HG03064 (cell line): Measurements from ENCODE around the gene SULT2B1.

ENCODE experiments used
- ATAC-seq: cut with Tn5 transposase; IDR thresholded peaks from one replicate; pipeline ENCODE4 v1.9.1; 2021; ENCODE audit warnings: low read depth; ENCODE audit not compliant: unreplicated experiment

SULT2B1 gene

GRCh38 chr19:48633148-48634035 is 81.4 kb downstream of the SULT2B1 start:
- ATAC-seq, result no peak

GRCh38 chr19:48634036-48634342 is 82.0 kb downstream of the SULT2B1 start:
- ATAC-seq, result no peak

GRCh38 chr19:48634424-48635262 is 82.7 kb downstream of the SULT2B1 start:
- no peak for ATAC-seq

DNA sequence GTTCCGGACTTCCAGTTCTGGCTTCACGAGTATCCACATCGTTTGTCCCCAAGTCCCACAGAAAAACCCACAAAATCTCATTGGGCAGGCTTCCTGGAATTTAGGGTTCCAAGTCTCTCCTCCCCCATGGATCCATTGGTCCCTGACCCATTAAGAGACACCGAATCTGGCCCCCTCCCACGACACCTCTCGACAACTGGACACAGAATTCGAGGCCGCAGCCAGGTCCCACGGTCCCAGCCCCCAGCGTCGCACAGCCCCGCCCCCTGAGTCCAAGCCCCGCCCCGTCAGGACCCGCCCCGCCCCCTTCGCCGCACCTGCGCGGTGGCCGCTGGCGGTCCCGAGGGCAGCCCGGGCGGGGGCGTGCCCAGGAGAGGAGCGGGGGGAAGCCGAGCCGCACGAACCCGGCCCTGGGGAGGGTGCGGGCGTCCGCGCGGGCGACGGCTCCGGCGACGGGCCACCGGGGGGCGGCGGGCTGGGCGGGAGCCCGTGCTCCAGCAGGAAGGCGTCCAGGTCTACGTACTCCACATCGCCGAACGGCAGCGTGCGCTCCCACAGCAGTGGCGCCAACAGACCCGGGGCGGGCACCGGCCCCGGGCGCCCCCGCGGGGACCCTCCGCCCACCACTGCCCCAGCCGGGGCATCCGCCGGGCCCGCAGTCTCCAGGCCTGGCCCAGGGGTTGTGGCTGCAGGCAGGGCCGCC is 83.4 kb downstream of the SULT2B1 start:
- ATAC-seq, result no peak

- ATAC-seq, result no peak
These were observed 84.2 kb downstream of the SULT2B1 start for GRCh38 chr19:48635966-48636858.

DNA sequence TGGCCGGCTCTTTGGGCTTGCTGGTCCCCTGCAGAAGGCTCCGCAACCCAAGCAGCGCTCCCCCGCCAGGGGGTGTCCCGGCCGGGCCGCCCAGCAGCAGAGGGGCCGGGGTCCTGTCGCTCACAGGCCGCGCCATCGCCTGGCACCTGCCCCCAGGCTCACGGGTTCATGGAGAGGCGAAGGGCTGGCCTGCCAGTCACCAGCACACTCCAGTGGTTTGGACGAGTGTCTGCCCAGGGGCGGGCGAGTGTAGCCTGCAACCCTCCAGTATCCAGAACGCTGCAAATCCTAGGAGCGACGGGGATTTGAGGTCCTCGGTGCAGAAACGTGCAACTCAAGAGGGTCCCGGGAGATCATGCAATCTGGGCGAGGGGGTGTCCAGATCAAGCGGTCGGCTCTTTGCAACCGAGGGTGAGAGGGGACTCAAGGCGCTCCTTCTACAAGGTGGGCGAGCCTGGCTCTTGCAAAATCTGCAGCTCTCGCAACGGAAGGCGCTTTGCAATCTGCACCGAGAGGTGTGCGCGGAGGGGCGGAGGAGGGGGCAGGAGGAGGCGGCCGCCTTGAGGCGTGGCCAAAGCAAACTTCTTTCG is 85.0 kb downstream of the SULT2B1 start, which contains the start of gene DBP:
DBP (minus strand) TSS at position 521 of the 590 bp plus-strand sequence; CDS start at position 136, 385 bp downstream.
- peak; percentile 2 for ATAC-seq

DNA sequence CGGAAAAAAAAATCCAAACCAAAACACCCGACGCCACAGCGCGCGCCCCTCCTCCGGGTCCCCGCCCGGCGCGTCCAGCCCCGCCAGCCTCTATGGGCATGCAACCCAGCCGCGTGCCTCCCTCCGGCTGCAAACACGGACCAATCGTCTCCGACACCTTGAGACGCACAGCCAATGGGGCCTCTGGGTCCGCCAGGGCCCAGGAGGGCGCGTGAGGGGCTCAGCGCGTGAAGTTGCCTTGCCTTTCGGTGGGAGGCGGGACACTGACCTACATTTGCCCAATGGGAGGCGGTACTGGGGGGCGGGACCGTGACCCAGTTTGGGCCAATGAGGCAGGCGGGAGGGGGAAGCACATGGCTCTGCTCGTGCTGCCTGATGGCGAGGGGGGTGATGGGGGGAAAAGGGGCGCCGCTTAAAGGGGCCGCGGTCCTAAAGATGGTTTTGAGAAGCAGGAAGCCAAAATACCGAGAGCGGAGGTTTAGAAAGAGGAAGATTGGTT is 85.5 kb downstream of the SULT2B1 start:
- ATAC-seq, result peak; percentile 50

DNA sequence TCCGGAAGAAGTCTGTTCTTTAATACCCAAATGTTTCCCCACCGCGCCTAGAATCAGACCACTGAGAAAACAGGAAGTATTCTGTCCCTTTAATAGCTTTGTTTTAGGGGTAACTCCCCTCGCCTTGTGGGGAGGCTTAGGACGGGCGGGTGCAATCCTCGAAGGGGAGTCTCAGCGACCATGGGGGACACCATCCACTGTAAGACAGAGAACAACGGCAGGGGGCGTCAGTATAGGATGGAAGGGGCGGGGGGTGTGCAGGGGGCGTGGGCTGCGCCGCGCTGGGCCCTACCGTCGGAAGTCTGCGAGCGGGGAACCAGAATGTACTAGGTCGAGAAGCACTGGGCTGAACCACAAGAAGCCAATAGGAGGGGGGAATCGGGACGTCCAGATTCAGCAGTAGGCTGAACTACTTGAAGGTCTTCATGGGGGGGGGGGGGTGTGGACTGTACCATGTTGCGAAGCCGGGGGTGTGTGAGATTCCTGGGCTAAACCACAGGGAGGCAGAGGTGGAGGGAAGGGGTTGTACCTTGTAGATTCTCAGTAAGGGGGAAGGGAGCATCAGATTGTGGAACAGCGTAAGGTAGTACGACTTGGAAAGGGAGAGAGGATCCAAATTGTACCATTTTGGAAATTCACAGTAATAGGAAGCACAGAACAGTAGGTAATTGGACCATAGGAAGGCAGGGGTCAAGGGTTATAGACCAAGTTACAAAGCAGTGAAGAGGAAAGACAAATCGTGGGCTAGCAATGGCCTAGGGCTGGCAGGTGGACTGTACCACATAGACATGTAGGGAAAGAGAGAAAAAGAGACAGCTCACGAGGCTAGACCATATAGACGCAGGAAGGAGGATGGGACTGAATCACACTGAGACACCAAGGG is 86.2 kb downstream of the SULT2B1 start:
- no peak for ATAC-seq

GRCh38 chr19:48638831-48639381 is 86.9 kb downstream of the SULT2B1 start:
- ATAC-seq, result no peak

GRCh38 chr19:48639483-48640375 is 87.8 kb downstream of the SULT2B1 start:
- no peak for ATAC-seq

DNA sequence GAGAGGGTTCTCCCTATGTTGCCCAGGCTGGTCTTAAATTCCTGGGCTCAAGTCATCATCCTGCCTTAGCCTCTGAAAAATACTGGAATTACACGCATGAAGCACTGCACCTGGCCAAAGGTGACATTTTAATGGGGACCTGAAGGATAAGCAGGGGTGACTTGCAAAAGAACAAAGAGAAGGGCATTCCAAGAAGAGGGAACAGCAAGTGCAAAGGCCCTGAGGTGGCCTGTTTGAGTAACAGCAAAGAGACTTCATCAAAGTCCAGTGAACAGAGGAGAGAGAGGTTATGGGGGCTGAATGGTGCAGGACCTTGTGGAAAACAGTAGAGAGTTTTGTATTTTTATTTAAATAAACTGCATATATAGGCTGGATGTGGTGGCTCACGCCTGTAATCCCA is 89.9 kb downstream of the SULT2B1 start:
- ATAC-seq, result no peak

DNA sequence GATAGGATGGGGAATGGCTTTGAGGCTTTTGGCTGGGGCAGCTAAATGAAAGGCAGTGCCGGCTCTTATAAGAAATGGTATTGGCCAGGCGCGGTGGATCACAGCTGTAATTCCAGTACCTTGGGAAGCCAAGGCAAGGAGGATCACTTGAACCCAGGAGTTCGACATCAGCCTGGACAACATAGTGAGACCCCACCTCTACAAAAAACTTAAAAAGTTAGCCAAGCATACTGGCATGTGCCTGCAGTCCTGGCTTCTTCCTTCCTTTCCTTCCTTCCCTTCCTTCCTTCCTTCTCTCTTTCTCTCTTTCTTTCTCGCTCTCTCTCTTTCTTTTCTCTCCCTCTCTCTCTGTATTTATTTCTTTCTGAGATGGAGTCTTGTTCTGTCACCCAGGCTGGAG is 90.9 kb downstream of the SULT2B1 start:
- no peak for ATAC-seq

DNA sequence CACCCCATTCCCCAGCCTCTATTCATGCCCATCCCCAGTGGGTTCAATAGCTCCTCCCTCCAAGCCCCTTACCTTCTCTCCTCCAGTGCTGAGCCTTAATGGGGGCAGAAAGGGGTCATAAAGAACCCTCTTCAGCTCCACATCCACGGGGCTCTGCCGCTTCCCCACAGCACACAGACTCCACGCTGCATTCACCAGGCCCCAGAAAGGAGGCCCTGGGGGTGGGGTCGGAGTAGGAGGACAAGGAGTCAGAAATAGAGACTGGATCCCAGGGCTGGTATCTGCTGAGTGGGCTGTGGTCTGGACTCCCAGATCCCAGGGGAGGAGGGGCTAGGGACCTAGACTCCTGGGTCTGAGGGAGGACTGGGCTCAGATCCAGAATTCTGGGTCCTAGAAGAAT is 92.4 kb downstream of the SULT2B1 start:
- no peak for ATAC-seq

- no peak for ATAC-seq
These were observed 93.1 kb downstream of the SULT2B1 start for GRCh38 chr19:48644839-48645619.

GRCh38 chr19:48645620-48646000 is 93.6 kb downstream of the SULT2B1 start:
- ATAC-seq, result no peak

DNA sequence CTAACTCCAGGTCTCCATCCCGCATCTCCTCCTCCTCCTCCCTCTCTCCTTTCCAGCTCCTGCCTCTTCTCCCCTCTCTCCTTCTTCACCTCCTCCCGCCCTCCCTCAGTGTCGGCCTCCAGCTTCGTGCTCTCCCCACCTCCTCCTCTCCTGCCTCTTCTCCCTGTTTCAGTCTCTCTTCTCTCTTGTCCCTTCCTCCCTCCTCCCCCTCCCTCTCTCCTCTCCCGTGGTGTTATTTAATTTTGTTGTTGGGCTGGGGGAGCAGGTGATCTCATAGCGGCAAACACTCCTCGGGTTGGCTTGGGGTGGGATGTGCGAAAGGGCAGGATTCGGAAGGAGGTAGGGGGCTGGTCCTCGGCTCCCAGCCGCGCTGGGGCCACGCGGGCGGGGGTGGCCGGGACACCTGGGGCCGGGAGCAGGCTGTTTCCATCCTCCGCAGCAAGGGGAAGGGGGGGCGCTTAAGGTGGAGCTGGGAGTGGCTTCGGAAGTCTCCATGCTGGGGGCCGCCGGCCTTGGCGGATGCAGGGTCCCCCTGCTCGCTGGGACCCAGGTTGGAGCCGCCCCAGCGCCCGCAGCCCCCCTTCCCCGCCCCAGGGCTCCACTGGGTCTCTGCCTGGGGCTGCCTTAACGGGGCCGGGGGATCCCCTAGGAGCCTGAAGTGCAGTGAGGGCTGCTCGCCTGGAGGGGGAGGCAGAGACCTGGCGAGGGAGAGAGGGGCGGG is 94.2 kb downstream of the SULT2B1 start, which contains the start of gene CA11:
CA11 (minus strand) TSS at position 187 of the 721 bp plus-strand sequence. CDS start 555 bp downstream, outside the sequence.
- peak; percentile 68 for ATAC-seq
